KOPT-K1 (cell line): Measurements from ENCODE around the gene SAMSN1.

ENCODE experiments used
- H3K27ac ChIP-seq: fragments of 200-600 bp; sonication (generic); 2 replicates; pipeline ENCODE4 v1.5.1; 2016; ENCODE audit warnings: antibody characterized with exemption, mild to moderate bottlenecking, low read depth, low read length; ENCODE audit not compliant: poor library complexity, severe bottlenecking
- H3K36me3 ChIP-seq: fragments of 200-600 bp; sonication (generic); 2 replicates; pipeline ENCODE4 v1.5.1; 2017; ENCODE audit warnings: antibody characterized with exemption, mild to moderate bottlenecking, low read length, moderate library complexity; ENCODE audit not compliant: insufficient read depth
- H3K9me3 ChIP-seq: fragments of 200-600 bp; sonication (generic); 2 replicates; pipeline ENCODE4 v1.5.1; 2017; ENCODE audit warnings: antibody characterized with exemption, low read length, mild to moderate bottlenecking; ENCODE audit not compliant: insufficient read depth, poor library complexity, severe bottlenecking

Gene SAMSN1

DNA sequence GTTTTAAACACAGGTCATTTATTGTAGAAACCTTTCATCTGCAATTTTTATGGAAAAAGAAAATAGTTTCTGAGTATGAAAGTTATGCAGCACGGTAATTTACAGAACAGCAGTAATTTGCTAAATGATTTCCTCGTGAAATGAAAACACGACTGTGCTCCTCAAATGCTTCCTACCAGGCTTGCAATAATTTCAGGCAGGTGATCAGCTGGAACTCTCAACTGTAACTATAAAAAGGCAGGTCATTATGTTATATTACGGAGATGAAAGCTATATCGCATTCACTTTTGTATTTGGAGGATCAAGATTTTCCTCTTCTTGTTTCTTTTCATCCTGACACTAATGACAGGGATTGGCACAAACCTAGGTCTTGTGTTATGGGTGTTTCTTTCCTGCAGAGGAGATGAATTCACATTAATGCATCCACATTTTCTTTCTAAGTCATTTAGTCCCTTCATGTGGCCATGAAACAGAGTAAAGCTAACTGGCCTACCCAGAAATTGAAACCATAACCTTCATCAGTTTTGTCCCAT, 57.4 kb downstream of the SAMSN1 start:
- Histone ChIP-seq H3K27ac (no peak overlapping the region), H3K9me3 (no peaks in the 10 kb centered on the region), H3K36me3 (peaks cover 8% of the 10 kb centered on the region; the same call in 1 of the 2 replicates)

DNA sequence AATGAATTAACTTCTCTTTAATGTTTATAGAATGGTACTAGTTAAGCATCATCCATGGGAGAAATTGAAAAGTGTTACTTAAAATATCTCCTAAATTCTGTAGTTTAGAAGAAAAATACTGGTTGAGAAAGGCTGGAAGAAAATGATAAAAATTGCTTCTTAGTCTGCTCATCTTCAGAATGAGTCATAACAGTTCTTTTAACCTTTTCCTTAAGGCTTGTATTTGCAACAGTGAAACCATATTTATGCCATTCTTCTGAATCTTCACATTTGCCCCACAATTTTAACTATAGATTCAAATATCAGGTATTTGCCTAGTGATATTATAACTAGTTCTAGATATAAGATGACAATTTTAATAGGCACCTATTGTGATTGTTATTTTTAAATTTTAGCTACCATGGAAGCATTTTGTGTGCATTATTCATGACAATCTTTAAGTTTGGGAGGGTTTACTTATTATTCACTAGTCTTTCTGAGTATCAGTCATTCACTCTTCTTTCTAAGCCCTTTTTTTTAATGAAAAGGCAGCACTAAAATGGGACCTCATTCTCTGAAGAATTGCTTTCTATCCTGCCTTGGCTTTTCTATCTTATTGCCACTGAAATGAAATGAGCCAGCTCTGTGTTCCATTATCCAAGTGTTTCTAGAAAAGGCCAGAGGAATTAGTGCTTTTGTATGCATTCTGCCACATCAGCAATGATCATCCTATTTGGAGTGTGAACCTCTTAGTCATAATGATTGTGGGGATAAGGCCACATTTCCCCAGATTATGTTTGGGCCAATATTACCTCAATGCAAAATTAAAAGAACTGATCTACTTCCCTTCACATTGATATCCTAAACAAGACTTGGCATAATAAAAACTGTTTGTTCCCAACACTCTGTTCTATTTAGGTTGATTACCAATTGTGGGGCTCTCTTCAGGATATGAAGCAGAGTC, 58.4 kb downstream of the SAMSN1 start:
- peaks cover 8% of the 10 kb centered on the region; the same call in 1 of the 2 replicates for H3K36me3 ChIP-seq
- H3K9me3 ChIP-seq: no peaks in the 10 kb centered on the region
- H3K27ac ChIP-seq: no peak overlapping the region

DNA sequence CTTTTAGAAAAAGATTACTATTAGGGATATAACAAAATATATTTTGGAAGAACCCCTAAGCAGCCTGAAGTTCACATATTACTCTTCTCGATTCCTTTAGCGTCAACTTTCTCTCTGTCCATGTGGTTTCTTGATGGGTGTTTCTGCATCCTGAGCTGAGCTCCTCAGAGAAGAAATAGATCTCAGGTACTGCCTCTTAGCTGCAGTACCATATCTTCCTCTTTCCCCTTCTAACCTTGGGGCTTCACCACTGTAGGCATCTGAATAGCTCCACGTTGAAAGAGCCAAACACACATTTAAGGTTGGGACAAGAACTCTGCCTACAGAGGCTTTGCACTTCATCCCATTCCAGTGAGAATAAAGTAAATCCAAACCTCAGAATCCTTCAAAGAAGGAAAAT, 59.2 kb downstream of the SAMSN1 start:
- H3K36me3 ChIP-seq: peaks cover 8% of the 10 kb centered on the region; the same call in 1 of the 2 replicates
- no peaks in the 10 kb centered on the region for H3K9me3 ChIP-seq

DNA sequence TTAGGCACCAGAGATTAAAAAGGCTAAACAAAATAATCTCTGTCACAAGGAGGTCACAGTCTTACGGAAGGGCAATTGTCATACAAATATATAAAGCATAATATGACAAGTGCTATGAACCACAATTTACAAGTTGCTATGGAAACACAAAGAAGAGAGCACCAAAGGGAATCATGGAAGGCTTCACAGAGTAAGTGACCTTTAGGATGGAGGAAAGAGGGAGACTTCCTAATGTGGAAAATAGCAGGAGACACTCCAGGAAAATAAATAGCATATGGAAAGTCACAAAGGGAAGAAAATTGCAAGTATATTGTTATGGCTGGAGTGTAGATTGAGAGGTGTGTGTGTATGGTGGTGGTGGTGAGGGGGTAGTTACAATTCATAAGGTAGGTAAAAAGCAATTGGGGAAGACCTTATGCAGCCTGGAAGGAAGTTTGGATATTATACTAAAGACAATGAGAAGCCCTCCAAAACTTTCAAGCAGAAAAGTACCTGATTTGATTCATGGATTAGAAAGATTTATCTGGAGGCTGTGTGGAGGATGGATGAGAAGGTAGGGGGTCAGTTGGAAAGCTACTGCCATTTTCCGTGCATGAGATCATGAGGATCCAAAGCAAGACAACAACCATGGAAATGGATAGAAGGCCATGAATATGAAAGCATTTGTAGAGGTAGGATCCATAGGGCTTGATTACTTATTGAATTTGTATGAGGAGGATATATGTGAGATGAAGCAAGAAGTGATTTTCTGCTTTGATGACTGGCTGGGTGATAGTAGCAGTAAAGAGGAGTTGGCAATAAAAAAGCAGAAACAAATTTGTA, 61.7 kb downstream of the SAMSN1 start:
- peaks cover 8% of the 10 kb centered on the region; the same call in 1 of the 2 replicates for H3K36me3 ChIP-seq
- H3K27ac ChIP-seq: no peak overlapping the region
- H3K9me3 ChIP-seq: no peaks in the 10 kb centered on the region

More for the DNA sequence above, 59.2 kb downstream of the SAMSN1 start:
- H3K27ac ChIP-seq: no peak overlapping the region

DNA sequence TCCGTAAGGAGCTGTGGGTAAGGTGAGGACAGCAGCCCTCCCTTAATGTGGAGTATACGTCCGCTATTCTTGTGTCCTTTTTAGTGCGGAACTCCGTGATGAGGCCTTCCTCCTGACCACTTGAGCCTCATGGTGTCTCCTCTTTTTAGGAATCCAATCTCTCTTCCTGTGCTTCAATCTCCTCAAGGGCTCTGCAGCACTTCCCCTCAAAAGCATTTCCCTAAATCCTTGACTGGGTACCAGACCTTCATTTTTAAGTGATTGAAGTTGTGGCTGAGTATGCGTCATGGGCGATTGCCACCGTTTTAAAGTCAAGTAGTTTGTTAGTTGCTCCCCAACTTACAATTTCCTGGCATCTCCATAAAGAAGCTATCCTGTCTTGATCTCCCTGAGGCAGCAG, 62.8 kb downstream of the SAMSN1 start:
- Histone ChIP-seq H3K27ac (no peak overlapping the region), H3K36me3 (peaks cover 4% of the 10 kb centered on the region; the same call in 1 of the 2 replicates)

DNA sequence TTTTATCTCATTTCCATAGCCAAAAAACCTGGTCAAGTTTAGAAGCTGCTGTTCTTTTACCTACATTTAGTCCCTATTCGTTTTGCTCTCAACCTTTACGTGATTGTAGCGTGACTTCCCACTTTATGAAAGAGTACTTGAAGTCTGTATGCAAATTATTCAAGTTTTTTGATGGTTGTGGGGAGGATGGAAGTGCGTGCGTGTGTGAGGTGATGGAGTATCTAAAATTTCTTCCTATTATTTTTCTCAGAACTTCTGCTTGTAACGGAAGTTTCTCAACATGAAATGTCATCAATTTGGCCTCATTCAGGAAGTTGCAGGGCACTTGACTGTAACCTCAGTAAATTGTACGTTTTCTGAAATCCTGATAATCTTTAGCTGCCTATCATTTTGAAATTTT, 64.0 kb downstream of the SAMSN1 start:
- H3K9me3 ChIP-seq: no peaks in the 10 kb centered on the region

More for the DNA sequence above, 62.8 kb downstream of the SAMSN1 start:
- no peaks in the 10 kb centered on the region for H3K9me3 ChIP-seq

DNA sequence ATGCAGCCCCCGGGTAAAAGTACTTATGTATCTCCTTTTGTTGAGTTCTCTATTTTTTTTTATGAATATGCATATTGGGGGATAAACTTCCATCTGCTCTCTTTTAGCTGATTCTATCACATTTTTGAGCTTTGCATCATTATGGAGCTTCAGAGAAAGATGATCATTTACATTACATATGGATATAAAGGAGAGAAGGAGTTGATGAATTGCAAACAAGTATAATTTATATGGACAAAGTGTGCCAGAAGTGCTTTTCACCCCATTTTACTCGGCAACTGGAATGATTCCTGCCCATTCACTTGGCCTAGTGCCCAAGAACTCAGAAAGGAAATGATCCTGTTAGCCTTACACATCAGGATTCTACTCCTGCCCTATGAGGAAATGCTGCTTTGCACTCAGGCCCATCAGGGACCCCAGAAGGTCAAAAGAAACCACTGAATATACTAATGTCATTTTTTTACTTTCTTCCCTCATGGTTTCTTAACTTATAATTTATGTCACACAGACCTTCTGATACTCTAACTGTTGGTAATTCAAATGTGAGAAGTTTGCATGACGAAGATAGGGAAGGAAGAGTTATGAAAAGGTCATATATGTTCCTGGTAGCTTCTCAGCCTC, 65.6 kb downstream of the SAMSN1 start:
- peaks cover 4% of the 10 kb centered on the region; the same call in 1 of the 2 replicates for H3K36me3 ChIP-seq
- no peak overlapping the region for H3K27ac ChIP-seq
- H3K9me3 ChIP-seq: no peaks in the 10 kb centered on the region

More for the DNA sequence above, 64.0 kb downstream of the SAMSN1 start:
- Histone ChIP-seq H3K36me3 (peaks cover 4% of the 10 kb centered on the region; the same call in 1 of the 2 replicates), H3K27ac (no peak overlapping the region)

DNA sequence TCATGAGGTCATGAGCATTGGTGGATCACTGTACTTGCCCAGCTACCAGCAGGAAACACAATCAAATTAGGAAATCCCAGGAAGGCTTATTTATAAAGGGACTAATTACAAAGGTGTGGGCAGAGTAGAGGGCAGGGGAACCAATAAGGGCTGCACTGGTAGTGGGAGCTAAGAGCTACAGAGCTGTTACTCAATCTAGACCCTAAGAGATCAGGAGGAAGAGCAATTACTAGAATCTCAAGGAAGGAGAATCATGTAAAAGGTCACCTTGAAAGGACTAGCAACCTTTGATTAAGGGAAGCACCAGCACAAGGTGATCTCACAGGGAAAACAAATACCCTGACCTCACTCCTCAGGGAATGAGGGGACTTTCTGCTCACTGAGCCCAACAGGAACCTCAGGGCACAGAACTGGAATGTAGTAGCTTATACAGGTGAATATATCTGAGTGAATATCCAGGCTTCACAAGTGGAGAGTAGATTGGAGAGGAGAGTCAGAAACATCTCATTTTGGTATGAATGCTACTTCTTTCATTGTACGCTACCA, 66.8 kb downstream of the SAMSN1 start:
- Histone ChIP-seq H3K9me3 (no peaks in the 10 kb centered on the region), H3K27ac (no peak overlapping the region), H3K36me3 (no peaks in the 10 kb centered on the region)

DNA sequence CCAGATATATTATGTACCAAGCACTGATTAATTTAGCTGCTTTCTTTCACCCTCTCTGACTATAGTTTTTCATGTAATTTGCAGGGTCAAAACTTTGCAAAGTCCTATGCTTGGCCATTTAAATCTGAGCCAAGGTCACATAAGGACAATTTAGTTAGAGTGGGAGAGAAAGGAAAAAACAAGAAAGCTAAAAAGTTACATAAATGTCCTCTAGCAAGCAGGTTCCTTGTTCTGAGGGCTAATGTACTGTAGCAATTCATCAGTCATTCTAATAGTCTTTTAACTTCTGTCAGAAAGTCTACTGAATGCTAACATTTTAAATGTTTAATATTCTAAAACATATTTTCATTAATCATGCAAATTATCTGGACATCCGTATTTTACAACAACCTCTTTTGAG, 68.3 kb downstream of the SAMSN1 start:
- no peaks in the 10 kb centered on the region for H3K36me3 ChIP-seq
- H3K9me3 ChIP-seq: no peaks in the 10 kb centered on the region
- no peak overlapping the region for H3K27ac ChIP-seq

DNA sequence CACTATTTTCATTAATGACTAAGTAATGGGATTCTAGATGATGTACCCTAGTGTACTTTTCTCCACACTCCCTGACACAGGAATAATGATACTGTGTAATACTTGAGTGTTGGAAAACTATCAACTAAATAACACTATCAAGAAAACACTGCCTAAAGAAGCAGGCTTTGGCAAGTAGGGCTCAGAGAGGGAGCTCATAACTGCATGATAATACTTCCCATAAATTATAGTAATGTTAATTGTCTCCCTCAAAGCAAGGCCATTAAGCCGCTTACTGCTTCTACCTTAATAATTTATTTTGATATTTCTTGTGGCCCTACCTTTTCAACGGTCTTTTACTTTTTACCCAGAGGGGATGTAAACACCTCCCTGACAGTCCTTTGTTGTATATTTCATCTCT, 69.0 kb downstream of the SAMSN1 start:
- no peak overlapping the region for H3K27ac ChIP-seq
- no peaks in the 10 kb centered on the region for H3K9me3 ChIP-seq
- no peaks in the 10 kb centered on the region for H3K36me3 ChIP-seq

DNA sequence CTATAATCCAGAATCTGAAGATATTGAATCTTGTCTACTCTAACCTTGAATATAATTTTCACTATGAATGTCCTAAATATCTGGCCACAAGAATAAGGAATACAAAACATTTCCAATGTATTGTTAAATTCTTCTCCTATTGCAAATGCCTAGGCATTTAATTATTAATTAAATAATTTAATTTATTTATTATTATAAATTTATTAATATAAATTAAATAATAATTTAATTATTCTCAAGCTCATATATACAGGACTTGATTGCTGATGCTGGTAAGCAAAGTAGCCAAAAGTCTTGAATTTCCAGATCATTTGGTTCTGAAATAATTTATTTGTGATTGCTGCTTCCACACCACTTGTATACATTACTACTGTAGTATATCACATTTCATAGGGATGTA, 71.1 kb downstream of the SAMSN1 start:
- no peak overlapping the region for H3K27ac ChIP-seq
- H3K36me3 ChIP-seq: no peaks in the 10 kb centered on the region
- H3K9me3 ChIP-seq: no peaks in the 10 kb centered on the region

DNA sequence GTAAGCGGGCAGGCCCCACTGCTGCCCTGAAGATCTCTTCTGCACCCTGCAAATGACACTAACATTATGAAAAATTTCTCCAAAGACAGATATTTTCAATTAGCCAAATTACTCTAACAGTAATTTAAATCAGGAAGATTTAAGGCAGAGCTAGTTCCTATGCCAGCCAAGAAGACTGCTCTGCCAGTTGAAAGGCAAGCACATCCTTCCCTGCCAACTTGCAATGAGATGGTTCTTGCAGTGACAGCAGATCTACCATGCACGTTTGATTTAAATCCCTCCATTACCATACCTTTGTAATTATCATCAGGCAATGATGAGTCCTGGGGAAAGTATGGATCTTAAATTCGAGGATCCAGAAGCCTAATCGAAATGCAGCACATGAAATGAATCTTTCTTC, 76.5 kb downstream of the SAMSN1 start:
- H3K36me3 ChIP-seq: no peaks in the 10 kb centered on the region
- H3K27ac ChIP-seq: no peak overlapping the region
- no peaks in the 10 kb centered on the region for H3K9me3 ChIP-seq

DNA sequence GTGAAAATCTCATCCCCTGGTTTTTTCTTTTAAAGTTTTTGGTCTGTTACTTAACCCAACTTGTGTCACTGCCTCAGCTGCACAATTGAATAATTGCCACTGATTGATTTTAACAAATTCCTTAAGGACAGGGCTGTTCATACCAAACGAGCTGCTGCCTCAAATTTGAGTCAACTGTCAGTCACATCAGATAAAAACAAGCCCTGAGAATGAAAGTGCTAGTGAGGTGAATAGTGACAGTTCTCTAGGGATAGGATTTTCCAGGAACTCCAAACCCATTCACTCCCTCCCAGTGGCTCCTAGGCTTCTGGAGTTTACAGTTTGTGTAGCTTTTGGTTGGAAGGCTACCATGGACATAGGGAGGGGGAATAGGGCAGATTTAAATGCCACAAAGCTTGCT, 79.4 kb downstream of the SAMSN1 start:
- Histone ChIP-seq H3K9me3 (no peaks in the 10 kb centered on the region), H3K36me3 (no peaks in the 10 kb centered on the region), H3K27ac (no peak overlapping the region)

DNA sequence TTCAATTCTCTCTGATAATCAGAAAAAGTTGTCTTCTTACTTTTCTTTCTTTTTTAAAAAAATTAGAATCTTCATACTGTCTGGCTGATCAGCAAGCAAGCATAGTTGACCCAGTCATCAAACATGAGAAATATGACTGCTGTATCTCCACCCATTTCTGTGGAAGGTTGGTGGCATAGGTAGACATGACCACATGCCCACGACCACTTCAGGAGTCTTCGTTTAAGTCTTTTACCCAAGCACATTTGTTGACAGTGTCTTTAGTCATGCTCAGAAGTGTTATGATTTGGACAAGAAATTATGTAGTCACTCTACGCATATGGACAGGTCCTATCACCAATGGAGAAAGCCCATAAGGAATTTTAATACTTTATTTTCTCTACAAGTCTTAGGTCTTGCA, 88.4 kb downstream of the SAMSN1 start:
- Histone ChIP-seq H3K36me3 (no peaks in the 10 kb centered on the region), H3K27ac (no peak overlapping the region)

More for the DNA sequence above, 88.4 kb downstream of the SAMSN1 start:
- no peaks in the 10 kb centered on the region for H3K9me3 ChIP-seq
